Activated T-helper 17 cell treated with anti-CD3 and anti-CD28 coated beads, Interleukin-2, amount 50 U/mL, for 72 hours (primary cell): ENCODE measurements around the gene RELCH. TPM values are rescaled to one million over a fixed set of nuclear protein-coding genes. Genes with fewer than 3 reads are reported as not detected.

Source experiments
- ATAC-seq: fragments of 150-1000 bp; cut with Tn5 transposase; replicated peaks from 2 replicates; pipeline ENCODE4 v1.10.0; 2021; ENCODE audit warnings: mild to moderate bottlenecking, moderate library complexity
- H3K27ac Mint-ChIP-seq: one replicate; pipeline ENCODE4 v1.8.0; 2022; ENCODE audit warnings: mixed read lengths
- H3K27me3 Mint-ChIP-seq: one replicate; pipeline ENCODE4 v1.8.0; 2022; ENCODE audit warnings: mixed read lengths
- H3K36me3 Mint-ChIP-seq: one replicate; pipeline ENCODE4 v1.8.0; 2022; ENCODE audit warnings: low read depth, mild to moderate bottlenecking, mixed read lengths
- H3K4me1 Mint-ChIP-seq: one replicate; pipeline ENCODE4 v1.8.0; 2022; ENCODE audit warnings: mixed read lengths
- H3K4me3 Mint-ChIP-seq: one replicate; pipeline ENCODE4 v1.8.0; 2022; ENCODE audit warnings: mild to moderate bottlenecking, mixed read lengths
- H3K9me3 Mint-ChIP-seq: one replicate; pipeline ENCODE4 v1.8.0; 2022; ENCODE audit warnings: mixed read lengths
- total RNA-seq, 2 donors: library from RNA; stranded (reverse); gene quantifications; one replicate each; pipeline ENCODE4 v1.2.3, GENCODE V29; 2022

The RELCH gene
- total RNA-seq, 2 donors from 2014 or later, result 23.2 to 28.7 TPM

DNA sequence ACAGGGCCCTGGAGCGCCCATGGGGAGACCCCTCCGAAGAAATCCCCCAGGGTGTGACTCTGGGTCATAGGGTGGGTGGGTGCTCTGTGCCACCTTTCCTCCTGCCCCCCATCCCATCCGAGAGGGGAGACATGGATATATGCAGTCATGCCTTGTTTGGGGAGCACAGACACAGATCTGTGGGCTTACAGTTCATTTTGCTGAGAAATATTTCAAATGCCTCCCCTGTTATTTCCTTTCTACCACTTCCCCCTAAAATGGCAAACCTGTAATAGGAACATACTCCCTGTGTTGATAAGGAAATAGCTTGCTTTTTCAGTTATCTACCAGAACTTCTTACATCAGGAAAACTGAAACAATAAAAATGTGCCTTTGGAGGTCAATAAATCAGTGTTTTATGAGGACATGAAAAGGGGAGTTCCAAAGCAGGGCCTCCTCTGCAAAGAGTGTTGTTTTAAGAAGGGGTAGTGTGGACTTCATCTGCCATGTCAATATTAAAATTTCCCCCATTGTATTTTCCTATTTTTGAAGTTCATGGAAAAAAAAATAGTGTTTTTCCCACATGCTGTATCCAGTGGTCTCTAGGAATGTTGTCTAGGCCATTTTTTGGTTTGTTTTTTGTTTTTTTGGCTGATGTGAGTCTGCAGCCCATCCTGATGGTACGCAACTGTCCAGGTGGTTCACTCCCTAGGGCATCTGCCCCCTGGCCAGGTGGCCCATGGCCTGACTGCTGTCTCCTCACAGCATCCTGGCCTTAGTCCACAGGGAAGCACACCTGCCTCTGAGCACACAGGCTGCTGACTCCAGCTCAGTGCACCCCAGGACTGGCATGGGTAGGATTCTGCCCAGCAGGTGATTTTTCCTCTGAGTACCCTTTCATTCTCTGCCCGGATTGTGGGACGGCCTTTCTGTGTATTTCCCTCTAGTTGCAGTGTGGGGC, 141.8 kb downstream of the RELCH start:
- Mint-ChIP-seq H3K27me3 (peaks cover 57% of the 10 kb centered on the region), H3K36me3 (peaks cover 20% of the 10 kb centered on the region), H3K9me3 (no peaks in the 10 kb centered on the region), H3K4me1 (peaks cover 38% of the 10 kb centered on the region), H3K4me3 (peak overlapping the region; percentile 49), H3K27ac (peak overlapping the region; percentile 61)
- ATAC-seq, result no peak

DNA sequence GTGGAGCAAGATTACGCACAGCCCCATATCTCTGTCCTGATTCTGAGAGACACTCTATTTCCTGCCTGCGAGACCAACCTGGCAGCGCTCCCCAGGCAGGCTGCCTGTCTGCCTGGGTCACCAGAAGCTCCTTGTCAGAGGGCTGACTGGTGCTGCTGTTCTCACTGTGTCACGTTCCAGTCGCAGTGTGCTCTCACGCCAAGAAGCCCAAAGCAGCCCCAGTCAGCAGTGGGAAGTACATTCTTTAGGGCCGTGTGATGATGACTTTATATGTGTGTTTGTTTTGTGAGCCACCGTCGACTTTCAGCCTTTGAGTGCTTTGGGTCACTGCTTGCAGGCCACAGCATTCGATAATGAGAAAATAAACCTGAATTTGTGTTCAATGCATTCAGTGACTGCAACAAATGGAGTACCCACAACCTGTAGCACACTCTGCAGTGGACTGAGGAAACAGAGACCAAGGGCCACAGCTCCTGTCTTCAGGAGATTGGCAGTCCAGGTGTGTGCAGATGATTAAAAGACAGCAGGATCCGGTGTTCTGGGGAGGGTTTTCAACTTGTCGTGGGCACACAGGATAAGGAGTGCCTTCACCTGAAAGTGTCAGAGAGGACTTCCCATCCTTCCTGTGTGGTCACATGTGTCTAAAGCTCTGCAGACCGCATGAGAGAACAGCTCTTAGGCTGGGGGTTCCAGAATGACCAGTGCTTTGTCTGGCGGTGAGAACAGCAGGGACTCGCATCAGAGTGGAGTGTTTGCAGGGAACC, 142.8 kb downstream of the RELCH start:
- Mint-ChIP-seq H3K27me3 (peaks cover 49% of the 10 kb centered on the region), H3K36me3 (peaks cover 14% of the 10 kb centered on the region), H3K27ac (peak overlapping the region; percentile 61), H3K9me3 (no peaks in the 10 kb centered on the region), H3K4me1 (peaks cover 30% of the 10 kb centered on the region), H3K4me3 (peak overlapping the region; percentile 49)
- peak; percentile 80 for ATAC-seq

DNA sequence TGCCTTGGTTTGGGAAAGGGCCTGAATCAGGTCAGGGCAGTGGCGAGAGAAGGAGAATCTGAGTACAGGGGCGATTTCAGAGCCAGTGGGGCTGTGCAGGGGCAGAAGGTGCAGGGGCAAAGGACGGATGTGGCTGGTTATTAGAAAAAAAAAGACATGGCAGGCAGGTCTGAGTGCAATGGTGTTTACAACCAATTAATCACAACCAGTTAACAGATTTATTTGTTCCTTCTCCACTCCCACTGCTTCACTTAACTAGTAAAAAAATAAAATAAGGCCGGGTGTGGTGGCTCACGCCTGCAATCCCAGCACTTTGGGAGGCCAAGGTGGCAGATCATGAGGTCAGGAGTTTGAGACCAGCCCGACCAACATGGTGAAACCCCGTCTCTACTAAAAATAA, 143.6 kb downstream of the RELCH start:
- Mint-ChIP-seq H3K27me3 (peaks cover 49% of the 10 kb centered on the region), H3K27ac (no peak overlapping the region), H3K9me3 (no peaks in the 10 kb centered on the region), H3K4me3 (peak overlapping the region; percentile 49), H3K4me1 (peaks cover 30% of the 10 kb centered on the region), H3K36me3 (peaks cover 14% of the 10 kb centered on the region)
- no peak for ATAC-seq

DNA sequence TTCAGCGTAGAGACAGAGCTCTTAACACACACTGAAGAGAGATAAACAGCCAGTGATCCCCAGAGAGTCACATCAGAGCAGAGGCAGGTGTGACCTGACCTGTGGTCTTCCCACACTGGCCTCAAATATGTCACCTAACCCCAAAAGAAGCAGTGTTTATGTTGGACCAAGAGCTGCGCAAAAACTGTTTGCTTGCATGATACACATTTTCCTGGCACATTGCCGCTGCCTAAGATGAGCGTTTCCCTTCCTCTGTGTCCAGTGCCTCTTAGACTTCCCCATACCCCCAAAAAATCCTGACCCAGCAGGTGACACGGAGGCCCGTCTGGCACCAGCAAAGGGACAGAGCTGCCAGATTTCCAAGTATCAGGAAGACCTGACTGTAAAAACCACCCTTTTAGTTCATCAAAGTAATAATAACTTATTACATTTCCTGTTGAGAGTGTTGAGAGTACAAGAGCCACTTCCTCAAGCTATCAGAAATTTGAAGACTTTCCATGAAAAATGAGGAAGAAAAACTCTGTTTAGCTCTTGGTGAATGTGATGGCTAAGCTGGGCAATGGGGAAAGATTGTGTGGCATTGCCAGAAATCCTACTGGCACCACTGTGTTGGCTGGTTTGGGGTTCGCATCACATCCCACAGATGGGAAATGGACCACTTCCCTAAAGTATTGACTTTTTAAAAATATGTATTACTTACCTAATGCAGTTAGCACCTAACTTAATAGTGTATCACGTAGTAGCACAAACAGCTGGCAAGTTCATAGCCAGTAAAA, 144.7 kb downstream of the RELCH start:
- peaks cover 2% of the 10 kb centered on the region for H3K36me3 Mint-ChIP-seq
- H3K4me1 Mint-ChIP-seq, result peaks cover 25% of the 10 kb centered on the region
- H3K27me3 Mint-ChIP-seq, result peaks cover 49% of the 10 kb centered on the region
- no peak overlapping the region for H3K27ac Mint-ChIP-seq
- no peak overlapping the region for H3K4me3 Mint-ChIP-seq
- H3K9me3 Mint-ChIP-seq, result no peaks in the 10 kb centered on the region
- peak; percentile 38 for ATAC-seq

DNA sequence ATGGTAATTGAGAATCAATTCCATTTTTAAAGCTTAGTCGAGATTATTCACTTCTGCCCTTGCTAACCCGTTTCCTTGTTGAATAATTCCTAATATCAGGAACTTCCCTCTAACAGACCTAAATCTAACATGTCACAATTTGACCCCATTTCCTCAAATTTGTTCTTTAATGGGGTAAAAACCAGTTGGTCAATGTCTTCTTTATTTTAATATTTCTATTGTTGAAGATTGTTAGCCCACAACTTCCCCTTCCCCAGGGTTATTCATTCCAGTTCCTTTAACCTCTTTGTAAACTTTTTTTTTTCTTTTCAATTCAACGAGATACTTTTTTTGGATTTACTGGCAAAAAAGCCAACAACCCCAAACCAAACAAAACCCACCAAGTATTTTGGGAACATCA, 145.4 kb downstream of the RELCH start:
- Mint-ChIP-seq H3K27me3 (peaks cover 50% of the 10 kb centered on the region), H3K27ac (no peak overlapping the region), H3K4me3 (no peak overlapping the region), H3K9me3 (no peaks in the 10 kb centered on the region), H3K36me3 (no peaks in the 10 kb centered on the region), H3K4me1 (peaks cover 25% of the 10 kb centered on the region)
- no peak for ATAC-seq

DNA sequence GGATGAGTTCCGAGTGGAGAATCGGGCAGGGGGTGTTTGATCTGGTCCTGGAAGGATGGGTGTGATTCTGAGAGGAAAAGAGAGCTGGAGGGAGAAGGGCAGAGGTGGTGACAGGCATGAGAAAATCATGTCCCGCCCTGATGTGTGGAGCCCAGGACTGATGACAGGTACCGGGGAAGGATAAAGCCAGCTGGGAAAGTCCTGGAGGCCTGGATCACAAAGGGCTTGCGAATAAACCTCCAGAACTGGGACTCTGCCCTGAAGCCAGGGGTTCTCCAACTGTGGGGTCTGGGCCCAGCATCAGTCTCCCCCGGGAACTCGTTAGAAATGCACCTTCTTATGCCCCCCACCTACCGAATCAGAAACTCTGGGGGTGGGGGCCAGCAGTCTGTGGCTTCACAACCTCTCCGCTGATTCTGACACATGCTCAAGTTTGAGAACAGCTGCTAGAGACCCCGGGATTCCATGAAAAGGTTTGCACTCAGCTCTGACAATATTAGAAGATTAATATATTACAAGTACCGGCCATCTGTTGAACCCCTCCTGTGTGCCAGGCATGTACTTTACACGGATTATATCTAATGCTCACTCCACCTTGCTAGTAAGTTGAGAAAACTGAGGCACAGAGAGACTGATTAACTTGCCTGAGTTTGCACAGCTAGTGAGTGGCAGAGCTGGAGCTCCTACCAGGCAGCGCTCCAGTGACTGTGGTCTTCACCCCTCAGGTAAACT, 146.1 kb downstream of the RELCH start:
- no peaks in the 10 kb centered on the region for H3K9me3 Mint-ChIP-seq
- no peaks in the 10 kb centered on the region for H3K36me3 Mint-ChIP-seq
- H3K27me3 Mint-ChIP-seq, result peaks cover 51% of the 10 kb centered on the region
- ATAC-seq, result no peak
- no peak overlapping the region for H3K27ac Mint-ChIP-seq
- H3K4me3 Mint-ChIP-seq, result no peak overlapping the region
- H3K4me1 Mint-ChIP-seq, result peaks cover 20% of the 10 kb centered on the region

DNA sequence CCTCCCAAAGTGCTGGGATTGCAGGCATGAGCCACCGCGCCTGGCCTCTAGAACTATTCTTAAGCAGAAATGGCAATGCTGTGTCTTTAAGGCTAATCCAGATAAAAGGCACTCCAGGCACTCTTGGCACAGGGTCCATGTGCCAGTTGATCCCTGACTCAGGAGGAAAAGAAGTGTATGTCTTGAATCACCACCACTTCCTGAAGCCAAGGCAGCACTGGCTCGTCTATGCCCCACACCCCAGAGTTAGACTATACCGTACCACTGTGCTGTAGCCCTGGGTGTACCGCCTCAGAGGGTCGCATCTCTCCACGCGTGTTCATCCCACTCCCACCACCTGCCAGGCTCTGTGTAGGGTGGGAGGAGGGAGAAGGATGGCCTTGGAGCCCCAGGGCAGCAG, 147.1 kb downstream of the RELCH start:
- no peak for ATAC-seq
- Mint-ChIP-seq H3K9me3 (no peaks in the 10 kb centered on the region), H3K4me3 (no peak overlapping the region), H3K36me3 (no peaks in the 10 kb centered on the region), H3K4me1 (peaks cover 25% of the 10 kb centered on the region), H3K27ac (no peak overlapping the region), H3K27me3 (peaks cover 53% of the 10 kb centered on the region)

DNA sequence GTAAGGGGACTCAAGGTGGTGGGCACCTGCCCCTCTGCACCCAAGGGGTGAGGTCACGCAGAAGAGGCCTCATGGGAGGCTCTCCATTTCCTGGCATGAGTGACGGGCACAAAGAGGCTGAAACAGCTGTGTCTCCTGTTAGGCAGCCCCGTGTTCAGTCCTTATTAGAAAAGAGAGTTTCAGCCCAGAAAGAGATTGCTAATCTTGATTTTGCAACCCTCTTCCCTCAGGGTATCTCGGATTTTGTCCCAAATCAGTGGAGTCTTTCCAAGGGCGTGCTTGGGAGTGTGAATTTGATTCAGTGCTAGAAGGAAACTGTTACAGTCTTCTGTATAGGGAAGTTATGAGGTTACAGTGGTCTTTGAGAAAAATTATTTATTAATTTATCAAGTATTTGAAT, 148.4 kb downstream of the RELCH start:
- Mint-ChIP-seq H3K36me3 (no peaks in the 10 kb centered on the region), H3K9me3 (no peaks in the 10 kb centered on the region), H3K4me1 (peaks cover 21% of the 10 kb centered on the region), H3K27me3 (peaks cover 51% of the 10 kb centered on the region), H3K4me3 (no peak overlapping the region), H3K27ac (no peak overlapping the region)
- ATAC-seq, result no peak

DNA sequence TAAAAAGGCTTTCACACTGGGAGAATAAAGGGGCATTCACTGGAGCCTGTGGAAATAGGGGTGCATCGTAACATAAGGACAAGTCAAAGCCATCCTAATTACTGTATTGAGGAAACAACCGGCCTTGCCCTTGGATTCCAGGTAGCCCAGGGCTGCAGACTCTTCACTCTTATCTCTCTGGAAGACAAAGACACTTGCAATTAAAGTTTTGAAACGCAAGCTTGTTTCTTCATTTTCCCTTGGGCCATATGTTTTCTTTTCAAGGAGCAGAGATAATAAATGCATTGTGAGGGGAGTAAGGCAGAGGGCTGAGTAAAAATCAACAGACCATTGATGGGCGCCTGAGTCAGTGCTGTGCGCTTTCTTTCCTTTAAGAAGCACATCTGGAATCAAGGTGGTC, 149.6 kb downstream of the RELCH start:
- no peaks in the 10 kb centered on the region for H3K9me3 Mint-ChIP-seq
- no peak overlapping the region for H3K27ac Mint-ChIP-seq
- peaks cover 54% of the 10 kb centered on the region for H3K27me3 Mint-ChIP-seq
- peaks cover 16% of the 10 kb centered on the region for H3K4me1 Mint-ChIP-seq
- no peaks in the 10 kb centered on the region for H3K36me3 Mint-ChIP-seq
- no peak overlapping the region for H3K4me3 Mint-ChIP-seq
- no peak for ATAC-seq

DNA sequence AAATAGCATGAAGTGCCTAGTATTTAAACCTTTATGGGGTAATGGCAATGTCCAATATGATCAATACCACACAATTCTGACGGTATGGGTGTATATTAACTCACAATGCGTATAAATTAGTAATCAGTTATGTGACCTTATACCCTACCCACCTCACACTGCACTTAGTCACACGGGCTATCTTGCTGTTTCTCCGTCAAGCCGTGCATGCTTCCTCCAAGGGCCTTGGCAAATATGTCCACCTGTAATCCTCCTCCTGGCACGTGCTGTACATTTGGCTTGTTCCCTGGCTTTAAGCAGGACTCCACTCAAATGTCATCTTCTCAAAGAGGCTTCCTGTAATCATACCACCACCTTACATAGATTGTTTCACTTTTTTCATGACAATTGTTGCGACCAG, 150.3 kb downstream of the RELCH start:
- Mint-ChIP-seq H3K9me3 (no peaks in the 10 kb centered on the region), H3K36me3 (no peaks in the 10 kb centered on the region), H3K4me3 (no peak overlapping the region), H3K27ac (no peak overlapping the region), H3K4me1 (peaks cover 14% of the 10 kb centered on the region), H3K27me3 (peaks cover 47% of the 10 kb centered on the region)
- ATAC-seq, result no peak

DNA sequence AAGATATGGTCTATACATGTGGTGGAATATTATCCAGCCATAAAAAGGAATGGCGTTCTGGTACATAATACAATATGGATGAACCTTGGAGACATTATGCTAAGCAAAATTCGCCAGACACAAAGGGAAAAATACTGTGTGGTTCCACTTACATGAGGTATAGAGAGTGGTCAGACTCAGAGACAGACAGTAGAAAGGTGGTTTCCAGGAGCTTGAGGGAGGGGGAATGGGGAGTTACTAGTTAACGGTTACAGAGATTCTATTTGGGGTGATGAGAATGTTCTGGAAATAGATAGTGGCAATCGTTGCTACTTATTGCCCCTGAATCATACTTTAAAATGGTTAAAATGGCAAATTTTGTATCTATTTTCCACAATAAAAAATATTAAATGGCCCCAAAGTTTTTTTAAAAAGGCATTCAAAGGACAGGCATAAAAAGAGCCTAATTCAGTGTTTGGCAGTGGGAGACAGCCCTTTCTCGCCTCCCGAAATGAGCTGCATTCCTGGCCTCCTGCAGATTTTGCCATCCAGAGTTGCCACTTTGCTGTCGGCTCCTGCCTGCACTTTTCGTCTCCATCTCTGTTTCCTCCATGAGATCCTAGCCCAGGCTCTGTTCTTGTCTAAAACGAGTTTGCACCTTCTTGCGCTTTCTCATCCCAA, 151.5 kb downstream of the RELCH start:
- H3K4me3 Mint-ChIP-seq, result peak overlapping the region; percentile 61
- peaks cover 14% of the 10 kb centered on the region for H3K4me1 Mint-ChIP-seq
- no peaks in the 10 kb centered on the region for H3K9me3 Mint-ChIP-seq
- H3K27me3 Mint-ChIP-seq, result peaks cover 36% of the 10 kb centered on the region
- no peak overlapping the region for H3K27ac Mint-ChIP-seq
- ATAC-seq, result no peak
- no peaks in the 10 kb centered on the region for H3K36me3 Mint-ChIP-seq

DNA sequence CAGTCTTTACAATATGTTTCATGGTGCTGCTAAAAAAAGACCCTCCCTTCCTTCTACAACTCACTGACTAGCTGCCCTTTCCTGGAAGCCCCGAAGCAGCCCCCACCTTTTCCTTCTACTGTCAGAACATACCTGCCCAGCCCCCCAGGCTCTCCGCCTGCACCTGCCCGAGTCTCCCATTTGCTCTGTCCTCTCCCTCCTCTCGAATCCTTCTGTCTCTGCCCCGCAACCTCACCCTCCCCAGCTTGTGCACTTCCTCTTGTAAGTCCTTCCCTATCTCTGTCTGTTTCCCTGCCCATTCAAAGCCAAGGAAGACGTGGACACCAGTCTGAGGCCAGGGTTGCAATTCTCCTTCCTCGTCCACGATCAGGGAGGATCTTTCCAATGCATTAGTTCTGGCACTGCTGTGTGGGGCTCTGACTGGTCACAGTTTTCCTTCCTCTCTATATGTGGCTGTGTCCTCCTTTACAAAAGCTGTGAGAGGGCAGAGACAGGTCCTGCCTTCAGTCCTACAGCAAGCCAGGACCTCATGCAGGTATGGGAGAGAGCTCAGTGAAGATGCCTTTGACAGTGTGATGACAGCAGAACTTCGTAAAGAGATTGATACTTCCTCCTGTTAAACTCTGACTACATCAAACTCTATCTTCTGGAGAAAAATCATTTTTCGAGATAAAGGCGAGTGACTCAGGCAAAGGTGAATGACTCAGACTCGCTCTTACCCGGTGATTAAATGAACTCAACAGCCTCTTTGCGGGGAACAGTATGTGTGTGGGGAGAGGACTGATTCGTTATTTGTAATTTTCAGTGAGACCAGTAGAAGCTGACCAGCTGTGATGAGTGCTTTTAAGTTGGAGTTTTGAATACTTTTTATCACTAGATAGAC, 152.3 kb downstream of the RELCH start:
- Mint-ChIP-seq H3K4me1 (peaks cover 14% of the 10 kb centered on the region), H3K27ac (peak overlapping the region; percentile 69), H3K4me3 (peak overlapping the region; percentile 61), H3K27me3 (peaks cover 36% of the 10 kb centered on the region), H3K9me3 (no peaks in the 10 kb centered on the region), H3K36me3 (no peaks in the 10 kb centered on the region)
- ATAC-seq, result peak; percentile 96

DNA sequence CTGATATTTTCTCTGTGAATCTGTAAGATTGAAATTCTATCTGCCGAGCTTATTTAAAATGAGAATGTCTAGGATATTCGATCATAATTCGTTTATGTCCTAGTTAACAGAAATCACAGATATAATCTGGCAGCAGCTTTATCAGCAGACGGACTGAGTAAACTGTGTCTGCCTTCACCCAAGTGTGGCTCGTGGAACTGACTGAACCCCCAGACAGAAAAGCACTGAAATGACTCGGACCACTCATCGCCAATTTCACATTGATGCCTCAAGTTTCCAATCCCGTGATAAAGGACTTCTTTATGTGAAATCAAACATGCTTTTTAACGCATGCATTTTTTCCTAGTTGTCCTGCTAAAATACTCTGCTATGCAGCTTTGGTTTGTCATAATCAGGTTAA, 153.9 kb downstream of the RELCH start:
- H3K36me3 Mint-ChIP-seq, result no peaks in the 10 kb centered on the region
- peaks cover 14% of the 10 kb centered on the region for H3K4me1 Mint-ChIP-seq
- H3K9me3 Mint-ChIP-seq, result no peaks in the 10 kb centered on the region
- peaks cover 36% of the 10 kb centered on the region for H3K27me3 Mint-ChIP-seq
- no peak for ATAC-seq
- no peak overlapping the region for H3K27ac Mint-ChIP-seq
- H3K4me3 Mint-ChIP-seq, result no peak overlapping the region
